IMR-90 (cell line): ENCODE measurements around the gene MAGOH. TPM values are rescaled to one million over a fixed set of nuclear protein-coding genes. Genes with fewer than 3 reads are reported as not detected.
"Not testable (repeated sequence)": the region's sequence is repeated elsewhere in the genome, so short reads cannot be mapped to it uniquely, and the experiment has no call there.

ENCODE experiments used
- ATAC-seq: fragments of 200-7000 bp; cut with Tn5 transposase; 2 replicates; pipeline ENCODE4 v1.9.1; 2020; ENCODE audit warnings: low read depth, mild to moderate bottlenecking, moderate library complexity
- BruUV-seq: library from RNA; stranded (reverse); fragments of 400-500 nt; replicated peaks from 2 replicates; lab custom pipeline; 2021; lab: Mats Ljungman, UMichigan
- CTCF ChIA-PET: fragments of 300-600 bp; formaldehyde crosslinking; extraction: SDS; loops from one replicate; lab custom pipeline; 2021; ENCODE audit warnings: antibody characterized with exemption; lab: Yijun Ruan, JAX
- POLR2A ChIA-PET: fragments of 300-600 bp; sonication (Branson Sonifier 250); formaldehyde crosslinking; loops from one replicate; lab custom pipeline; 2022; ENCODE audit warnings: antibody characterized with exemption; ENCODE audit not compliant: unreplicated experiment; lab: Charles Lee
- DNase-seq: peaks from one replicate; pipeline ENCODE4 v3.0.0; 2013
- H2AFZ ChIP-seq: replicated peaks from 2 replicates; pipeline ENCODE3; 2013; ENCODE audit warnings: low read length, mild to moderate bottlenecking; ENCODE audit not compliant: poor library complexity
- H2AK5ac ChIP-seq: 2 replicates; pipeline ENCODE4 v1.6.1; 2013; ENCODE audit warnings: low read depth, low read length, inconsistent platforms
- H2AK9ac ChIP-seq: replicated peaks from 2 replicates; pipeline ENCODE3; 2013; ENCODE audit warnings: mild to moderate bottlenecking, low read depth, low read length, moderate library complexity; ENCODE audit not compliant: poor library complexity
- H2BK120ac ChIP-seq: 2 replicates; pipeline ENCODE4 v1.6.1; 2013; ENCODE audit warnings: low read depth, low read length, inconsistent platforms
- H2BK15ac ChIP-seq: 3 replicates; pipeline ENCODE4 v1.6.1; 2013; ENCODE audit warnings: low read depth, low read length, inconsistent platforms
- H2BK20ac ChIP-seq: 2 replicates; pipeline ENCODE4 v1.6.1; 2013; ENCODE audit warnings: low read depth, mild to moderate bottlenecking, inconsistent platforms, low read length, moderate library complexity
- H2BK5ac ChIP-seq: 2 replicates; pipeline ENCODE4 v1.6.1; 2013; ENCODE audit warnings: mild to moderate bottlenecking, low read depth, low read length, inconsistent platforms; ENCODE audit not compliant: poor library complexity, severe bottlenecking
- H3K14ac ChIP-seq: replicated peaks from 2 replicates; pipeline ENCODE4 v1.6.1; 2013; ENCODE audit warnings: low read depth, low read length, inconsistent platforms
- H3K18ac ChIP-seq: 2 replicates; pipeline ENCODE4 v1.6.1; 2013; ENCODE audit warnings: low read depth, low read length, control low read depth
- H3K23ac ChIP-seq: 2 replicates; pipeline ENCODE4 v1.6.1; 2013; ENCODE audit warnings: low read depth, low read length, inconsistent platforms
- H3K27ac ChIP-seq: 2 replicates; pipeline ENCODE4 v1.5.1; 2013; ENCODE audit warnings: mild to moderate bottlenecking, control low read depth, low read length; ENCODE audit not compliant: insufficient read depth
- H3K27me3 ChIP-seq: 2 replicates; pipeline ENCODE4 v1.6.1; 2013; ENCODE audit warnings: low read length; ENCODE audit not compliant: control insufficient read depth, insufficient read depth
- H3K36me3 ChIP-seq: 2 replicates; pipeline ENCODE4 v1.6.1; 2013; ENCODE audit warnings: low read length, mixed read lengths; ENCODE audit not compliant: control insufficient read depth, insufficient read depth
- H3K4ac ChIP-seq: 2 replicates; pipeline ENCODE4 v1.6.1; 2013; ENCODE audit warnings: low read depth, low read length, inconsistent platforms
- H3K4me1 ChIP-seq: 2 replicates; pipeline ENCODE4 v1.6.1; 2013; ENCODE audit warnings: low read length, mixed read lengths; ENCODE audit not compliant: control insufficient read depth, insufficient read depth
- H3K4me2 ChIP-seq: 2 replicates; pipeline ENCODE4 v1.6.1; 2013; ENCODE audit warnings: low read depth, mild to moderate bottlenecking, control low read depth, low read length, moderate library complexity
- H3K4me3 ChIP-seq: 2 replicates; pipeline ENCODE4 v1.5.1; 2013; ENCODE audit warnings: low read depth, mild to moderate bottlenecking, control low read depth, low read length, moderate library complexity; ENCODE audit not compliant: insufficient read depth
- H3K56ac ChIP-seq: 2 replicates; pipeline ENCODE4 v1.6.1; 2013; ENCODE audit warnings: low read length, inconsistent platforms; ENCODE audit not compliant: insufficient read depth; ENCODE audit errors: extremely low read depth
- H3K79me1 ChIP-seq, 2 experiments: 2 replicates each; pipeline ENCODE4 v1.6.1; 2013; ENCODE audit warnings: low read length in 2 of 2, inconsistent platforms in 1 of 2, low read depth in 1 of 2
- H3K9ac ChIP-seq: 2 replicates; pipeline ENCODE4 v1.6.1; 2013; ENCODE audit warnings: low read depth, low read length, control low read depth
- H3K9me1 ChIP-seq: 2 replicates; pipeline ENCODE4 v1.6.1; 2013; ENCODE audit warnings: low read length, inconsistent platforms; ENCODE audit not compliant: insufficient read depth
- H3K9me3 ChIP-seq: 2 replicates; pipeline ENCODE4 v1.6.1; 2013; ENCODE audit warnings: low read length; ENCODE audit not compliant: control insufficient read depth, insufficient read depth
- H4K20me1 ChIP-seq: 2 replicates; pipeline ENCODE4 v1.6.1; 2013; ENCODE audit warnings: low read length, inconsistent platforms; ENCODE audit not compliant: insufficient read depth
- H4K5ac ChIP-seq: 2 replicates; pipeline ENCODE4 v1.6.1; 2013; ENCODE audit warnings: mild to moderate bottlenecking, low read depth, low read length, control low read depth
- H4K8ac ChIP-seq, 2 experiments: 2 replicates each; pipeline ENCODE4 v1.6.1; 2013; ENCODE audit warnings: low read depth in 2 of 2, low read length in 2 of 2, control low read depth in 1 of 2, inconsistent platforms in 1 of 2
- H4K91ac ChIP-seq: 2 replicates; pipeline ENCODE4 v1.6.1; 2013; ENCODE audit warnings: low read depth, low read length, inconsistent platforms; ENCODE audit not compliant: insufficient read depth
- WGBS, 2 experiments: methylation state at CpG; one replicate each; pipeline versions ENCODE4 v1.1.5 to v1.1.7; 2013; ENCODE audit warnings: missing lambda C conversion rate in 2 of 2; ENCODE audit not compliant: insufficient read length in 1 of 2; ENCODE audit errors: extremely low coverage in 2 of 2; 5-methylcytosine and 5-hydroxymethylcytosine counted together
- dilution Hi-C: fragments of 300-500 bp; cut with HindIII; formaldehyde crosslinking; loops from one replicate; pipeline ENCODE4 v1.14.3; 2018; ENCODE audit warnings: low sequenced_read_pairs; ENCODE audit not compliant: unreplicated experiment
- in situ Hi-C: fragments of 300-500 bp; cut with MboI; formaldehyde crosslinking; loops from 3 replicates; pipeline ENCODE4 v1.14.3; 2019; ENCODE audit warnings: low sequenced_read_pairs, inconsistent platforms, mixed read lengths
- intact Hi-C: fragments of 100-400 bp; cut with micrococcal nuclease; formaldehyde crosslinking; loops from 2 replicates; pipeline ENCODE4 v1.10.0; 2022
- polyA plus RNA-seq, 3 experiments: library from polyadenylated mRNA; depleted of rRNA; stranded (reverse); fragments of >200 nt; gene quantifications; 2 replicates each; pipeline ENCODE4 v1.2.3, GENCODE V29; 2012; ENCODE audit warnings: low replicate concordance in 1 of 3
- total RNA-seq: library from RNA; depleted of rRNA; stranded (reverse); fragments of >200 nt; gene quantifications from 2 replicates; pipeline ENCODE4 v1.2.3, GENCODE V29; 2012

The MAGOH gene
- total and polyA plus RNA-seq, 2 of the 4 experiments (the other 2 are of a cell fraction): 3.8 to 26.3 TPM

- H3K27me3 ChIP-seq, CTCF ChIA-PET, H3K4ac ChIP-seq, H3K4me2 ChIP-seq, H4K20me1 ChIP-seq, H2AFZ ChIP-seq, H4K91ac ChIP-seq, H3K9me3 ChIP-seq, H4K5ac ChIP-seq, in situ Hi-C loops, H3K9me1 ChIP-seq, H3K14ac ChIP-seq, BruUV-seq, H3K56ac ChIP-seq, H2BK120ac ChIP-seq, H3K23ac ChIP-seq, H3K4me3 ChIP-seq, intact Hi-C loops, H3K9ac ChIP-seq, H3K18ac ChIP-seq, POLR2A ChIA-PET, H3K27ac ChIP-seq, H3K79me1 ChIP-seq, H2AK9ac ChIP-seq, H2BK20ac ChIP-seq, ATAC-seq, dilution Hi-C loops, H4K8ac ChIP-seq, H3K4me1 ChIP-seq, H2BK15ac ChIP-seq, H2AK5ac ChIP-seq, DNase-seq, H2BK5ac ChIP-seq: not testable (repeated sequence)
- H3K36me3 ChIP-seq: peaks cover 53% of the 10 kb centered on the region
- WGBS, 2 experiments: 100% methylated on average over 1 of the region's 3 CpGs; no CpG with 5 or more reads in 1 of the 2 experiments
Observed at GRCh38 chr1:53206083-53206685, 32.1 kb downstream of the MAGOH start.

DNA sequence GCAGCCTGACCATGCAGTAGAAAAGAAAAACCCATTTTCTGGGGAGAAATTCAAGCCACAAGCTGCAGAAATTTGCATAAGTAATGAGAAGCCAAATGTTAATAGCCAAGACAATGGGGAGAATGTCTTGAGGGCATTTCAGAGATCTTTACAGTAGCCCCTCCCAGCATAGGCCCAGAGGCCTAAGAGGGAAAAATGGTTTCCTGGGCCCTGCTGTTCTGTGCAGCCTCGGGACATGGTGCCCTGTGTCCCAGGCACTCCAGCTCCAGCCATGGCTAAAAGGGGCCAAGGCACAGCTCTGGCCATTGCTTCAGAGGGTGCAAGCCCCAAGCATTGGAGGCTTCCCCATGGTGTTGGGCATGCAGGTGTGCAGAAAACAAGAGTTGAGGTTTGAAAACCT is 32.8 kb downstream of the MAGOH start:
- H4K8ac ChIP-seq, H3K27me3 ChIP-seq, H2BK15ac ChIP-seq, intact Hi-C loops, H3K4ac ChIP-seq, POLR2A ChIA-PET, H2AFZ ChIP-seq, H3K23ac ChIP-seq, dilution Hi-C loops, H3K27ac ChIP-seq, H3K9ac ChIP-seq, ATAC-seq, H2BK5ac ChIP-seq, H4K20me1 ChIP-seq, H3K4me2 ChIP-seq, H3K18ac ChIP-seq, H2AK5ac ChIP-seq, H2BK120ac ChIP-seq, H3K56ac ChIP-seq, H4K5ac ChIP-seq, BruUV-seq, H2BK20ac ChIP-seq, H3K4me3 ChIP-seq, H2AK9ac ChIP-seq, H3K14ac ChIP-seq, H3K9me3 ChIP-seq, DNase-seq, H3K9me1 ChIP-seq, in situ Hi-C loops, H3K4me1 ChIP-seq, CTCF ChIA-PET, H4K91ac ChIP-seq: not testable (repeated sequence)
- Histone ChIP-seq H3K79me1 (peaks cover 9 to 12% of the 10 kb centered on the region in 2 experiments), H3K36me3 (peaks cover 52% of the 10 kb centered on the region)
- no CpG with 5 or more reads among the region's 1 CpG for WGBS, 2 experiments
